NCI-H748 (cell line): Measurements from ENCODE around the gene TSPAN4.

ENCODE experiments used
- DNase-seq: peaks from one replicate; lab custom pipeline; 2025; ENCODE audit not compliant: unreplicated experiment; lab: John Stamatoyannopoulos, UW

The TSPAN4 gene

DNA sequence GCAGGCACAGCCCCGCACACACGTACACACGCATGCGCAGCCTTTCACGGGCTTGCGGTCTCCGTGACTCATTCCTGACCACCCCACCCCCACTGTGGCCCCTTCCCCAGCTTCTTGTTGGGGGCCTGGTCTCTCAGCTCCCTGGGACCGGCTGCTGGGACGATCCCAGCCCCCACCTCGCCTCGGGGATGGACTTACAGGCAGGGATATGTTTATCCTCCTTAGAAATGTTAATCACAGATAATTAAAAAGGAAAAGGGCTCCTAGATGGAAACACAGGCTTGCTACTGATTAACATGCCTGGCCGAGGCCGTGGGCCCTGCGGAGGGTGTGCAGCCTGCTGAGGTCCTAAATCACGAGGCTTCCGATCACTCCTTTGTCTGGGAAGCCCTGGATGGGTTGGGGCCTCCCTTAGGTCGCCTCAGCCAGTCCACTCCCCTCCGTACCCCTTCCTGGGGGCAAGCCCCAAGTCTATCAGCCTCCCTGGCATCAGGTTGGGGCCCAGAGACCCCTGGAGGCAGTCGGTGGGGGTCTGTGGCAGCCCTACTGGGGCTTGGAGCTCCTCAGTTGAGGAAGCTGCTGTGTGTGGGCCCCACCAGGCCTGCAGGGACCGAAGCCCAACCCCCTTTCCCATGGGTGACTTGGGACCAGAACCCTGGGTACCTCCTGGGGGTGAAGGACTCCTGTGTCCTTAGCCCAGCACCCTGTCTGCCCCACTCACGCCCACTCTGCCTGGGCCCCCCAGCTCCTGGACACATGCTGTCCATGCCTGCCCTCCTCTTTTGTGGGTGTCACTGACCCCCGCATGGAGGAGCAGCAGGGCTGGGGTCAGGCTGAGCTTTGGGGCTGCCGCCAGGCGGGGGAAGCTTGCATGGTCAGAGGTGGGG is 20.6 kb downstream of the TSPAN4 start:
- no peak for DNase-seq

GRCh38 chr11:863910-864827 is 21.5 kb downstream of the TSPAN4 start:
- no peak for DNase-seq

DNA sequence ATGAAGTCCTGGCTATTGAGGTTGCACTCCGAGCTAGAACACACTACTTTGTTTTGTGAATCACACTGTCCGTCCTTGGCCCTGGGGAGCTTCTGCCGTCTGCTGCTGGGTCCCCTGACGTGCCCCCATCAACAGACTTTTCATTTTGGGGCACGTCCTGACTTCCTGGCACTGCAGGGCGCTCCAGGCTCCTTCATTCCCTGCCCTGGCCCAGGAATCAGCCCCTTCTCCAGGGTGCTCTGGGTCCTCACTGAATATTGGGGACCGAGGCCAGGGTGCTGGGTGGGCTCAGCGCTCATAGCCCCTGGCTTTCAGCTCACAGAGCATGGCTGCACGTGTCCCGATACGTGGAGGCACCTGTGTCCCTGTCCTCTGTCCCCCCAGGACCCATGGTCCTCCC is 22.2 kb downstream of the TSPAN4 start:
- DNase-seq: no peak

- no peak for DNase-seq
These were observed 23.1 kb downstream of the TSPAN4 start for GRCh38 chr11:865462-866430.

- DNase-seq: no peak
These were observed 23.8 kb downstream of the TSPAN4 start for GRCh38 chr11:866481-866880.

- no peak for DNase-seq
These were observed 25.3 kb downstream of the TSPAN4 start for GRCh38 chr11:867856-868358.

- no peak for DNase-seq
These were observed 25.7 kb downstream of the TSPAN4 start for GRCh38 chr11:868394-868793.

- no peak for DNase-seq
These were observed 26.1 kb downstream of the TSPAN4 start for GRCh38 chr11:868802-869201.

DNA sequence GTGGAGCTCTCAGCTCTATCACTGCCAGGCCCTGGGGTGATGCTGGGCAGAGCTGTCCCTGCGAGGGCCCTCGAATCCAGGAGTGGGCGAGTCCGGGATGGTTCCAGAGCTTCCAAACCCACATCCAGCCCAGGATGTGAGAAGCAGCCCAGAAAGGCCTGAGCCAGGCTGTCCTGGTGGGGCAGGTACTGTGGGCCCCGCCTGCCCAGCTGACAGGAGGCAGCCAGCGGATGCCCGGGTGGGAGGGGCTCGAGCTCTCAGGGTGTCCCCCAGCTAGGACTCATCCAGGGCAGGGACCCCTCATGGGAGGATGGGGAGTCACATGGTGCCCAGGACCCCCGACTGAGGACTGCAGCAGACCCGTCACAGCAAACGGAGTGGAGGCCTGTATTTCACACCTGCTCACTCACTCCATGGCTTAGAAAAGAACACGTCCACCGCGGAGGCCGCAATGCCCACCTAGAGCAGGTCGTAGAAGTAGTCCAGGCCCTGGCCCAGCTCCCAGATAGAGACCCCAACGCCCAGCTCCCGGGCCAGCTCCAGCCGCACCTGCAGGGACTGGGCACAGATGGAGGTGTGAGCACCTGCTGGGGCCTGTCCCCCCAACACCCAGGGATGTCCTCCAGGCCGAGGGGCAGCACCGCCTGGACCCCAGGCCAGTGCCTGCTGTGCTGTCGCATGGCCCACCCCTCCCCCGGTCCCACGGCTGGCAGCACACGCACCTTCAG is 26.9 kb downstream of the TSPAN4 start:
- DNase-seq: no peak

- DNase-seq: no peak
These were observed 27.4 kb downstream of the TSPAN4 start for GRCh38 chr11:870127-870413.

DNA sequence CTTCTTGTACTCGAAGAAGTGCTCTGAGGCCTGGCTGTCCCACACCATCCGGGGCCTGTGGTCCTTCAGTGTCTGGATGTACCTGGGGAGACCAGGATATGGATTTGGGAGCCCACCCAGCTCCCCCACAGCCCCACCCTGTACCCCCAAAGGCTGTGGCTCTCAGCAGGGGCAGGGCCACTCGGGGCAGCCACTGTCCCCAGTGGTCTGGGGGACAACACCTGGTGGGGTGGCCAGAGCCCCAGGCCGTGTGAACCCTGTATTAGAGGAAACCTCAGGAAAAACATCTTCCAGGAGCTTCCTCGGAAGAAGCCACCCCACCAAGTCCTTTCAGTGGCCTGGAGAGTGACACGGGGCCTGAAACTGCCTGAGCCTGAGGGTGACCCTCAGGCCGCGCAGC is 27.8 kb downstream of the TSPAN4 start:
- no peak for DNase-seq

GRCh38 chr11:871472-871871 is 28.8 kb downstream of the TSPAN4 start:
- no peak for DNase-seq

DNA sequence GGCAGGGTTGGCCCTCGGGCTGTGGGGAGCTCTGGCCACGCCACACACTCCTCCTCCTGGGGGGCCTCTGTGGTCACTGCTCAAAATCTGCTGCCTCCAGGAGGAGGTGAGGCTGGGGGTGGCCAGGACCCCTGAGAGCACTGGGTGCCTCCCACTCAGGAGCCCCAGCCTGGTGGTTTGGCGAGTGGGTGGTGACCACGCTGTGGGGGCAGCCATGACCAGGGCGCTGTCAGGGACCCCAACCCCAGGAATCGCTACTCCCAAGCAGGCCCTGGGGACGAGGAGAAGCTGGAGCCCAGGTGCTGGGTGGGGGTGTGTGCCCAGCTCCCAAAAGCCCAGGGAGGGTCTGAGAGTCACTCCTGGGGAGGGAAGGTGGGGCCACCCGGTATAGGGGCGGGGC is 30.1 kb downstream of the TSPAN4 start:
- DNase-seq: no peak

DNA sequence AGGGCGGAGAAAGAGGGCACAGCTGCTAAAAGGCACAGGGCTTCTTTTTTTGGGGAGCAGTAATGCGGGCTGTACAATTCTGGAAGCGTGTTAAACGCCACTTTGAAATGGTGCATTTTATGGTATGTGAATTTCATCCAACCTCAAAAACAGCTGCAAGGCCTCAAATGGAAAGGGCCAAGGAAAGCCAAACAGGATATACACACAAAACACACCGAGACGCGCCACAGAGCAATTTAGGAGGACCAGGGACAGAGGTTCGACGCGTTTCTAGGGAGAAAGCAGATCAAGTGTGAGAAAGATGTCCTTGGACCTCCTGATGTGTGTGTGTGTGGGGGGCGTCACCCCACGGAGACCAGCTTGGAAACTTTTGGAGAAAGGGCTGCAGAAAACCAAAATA is 31.1 kb downstream of the TSPAN4 start:
- no peak for DNase-seq

GRCh38 chr11:875203-875602 is 32.6 kb downstream of the TSPAN4 start:
- DNase-seq: no peak

DNA sequence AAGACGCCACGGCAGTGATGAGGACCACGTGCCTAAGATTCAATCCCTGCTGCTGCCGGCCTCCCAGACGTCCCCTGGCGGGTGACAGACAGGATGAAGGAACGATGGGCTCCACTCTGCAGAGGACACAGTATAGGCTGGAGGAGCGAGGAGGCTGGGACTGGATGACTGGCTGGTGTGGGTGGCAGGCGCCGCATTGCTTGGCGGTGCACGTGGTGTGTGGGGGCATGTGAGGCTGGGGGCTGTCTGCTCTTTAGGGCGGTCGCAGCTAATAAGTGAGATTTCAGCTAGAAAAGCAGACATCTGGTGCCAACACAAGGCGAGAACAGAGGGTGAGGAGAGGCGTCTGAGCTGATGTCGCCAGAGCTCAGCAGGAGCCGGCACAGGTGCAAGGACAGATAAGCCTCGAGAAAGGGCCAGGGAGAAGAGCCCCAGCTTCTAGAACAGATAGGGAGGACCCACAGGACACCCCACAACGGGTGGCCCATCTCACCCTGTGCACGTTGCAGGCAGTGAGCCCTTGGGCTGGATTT is 33.2 kb downstream of the TSPAN4 start:
- no peak for DNase-seq

DNA sequence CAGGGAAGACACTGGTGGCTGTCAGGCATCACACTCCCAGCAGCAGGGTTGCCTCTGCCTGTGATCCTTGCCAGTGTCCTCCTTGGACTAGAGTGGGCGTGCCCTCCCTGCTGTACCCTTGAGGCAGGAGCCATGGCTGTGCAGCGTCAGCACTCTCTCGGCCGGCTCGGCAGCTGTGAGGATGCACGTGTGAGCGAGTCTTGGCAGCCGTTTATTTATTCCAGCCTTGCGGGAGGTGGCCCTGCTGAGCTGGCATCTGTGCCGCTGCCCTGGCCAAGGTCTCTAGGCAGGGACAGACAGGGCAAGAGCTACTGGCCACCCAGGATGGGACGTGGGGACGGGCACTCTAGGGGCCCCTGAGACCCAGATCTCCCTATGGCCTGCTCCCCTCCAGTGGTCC is 33.9 kb downstream of the TSPAN4 start:
- no peak for DNase-seq

GRCh38 chr11:877565-877964 is 34.9 kb downstream of the TSPAN4 start:
- no peak for DNase-seq

DNA sequence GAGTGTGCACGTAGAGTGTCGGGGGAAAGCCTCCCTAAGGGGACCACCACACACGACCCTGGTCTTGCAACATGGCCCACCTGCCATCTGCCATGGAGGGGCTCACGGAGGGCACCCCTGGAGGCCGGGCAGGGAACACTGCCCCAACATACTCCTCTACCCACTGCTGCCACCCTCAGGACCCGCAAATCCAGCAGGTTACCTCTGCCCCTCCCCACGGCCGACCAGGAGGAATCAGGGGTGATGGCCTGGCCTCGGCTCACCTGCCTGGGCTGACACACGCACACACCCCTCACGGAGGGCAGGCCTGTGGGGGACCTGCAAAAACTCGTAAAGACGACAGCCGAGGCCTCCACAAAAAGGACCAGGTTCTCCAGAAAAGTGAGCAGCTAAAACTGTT is 37.8 kb downstream of the TSPAN4 start:
- no peak for DNase-seq

DNA sequence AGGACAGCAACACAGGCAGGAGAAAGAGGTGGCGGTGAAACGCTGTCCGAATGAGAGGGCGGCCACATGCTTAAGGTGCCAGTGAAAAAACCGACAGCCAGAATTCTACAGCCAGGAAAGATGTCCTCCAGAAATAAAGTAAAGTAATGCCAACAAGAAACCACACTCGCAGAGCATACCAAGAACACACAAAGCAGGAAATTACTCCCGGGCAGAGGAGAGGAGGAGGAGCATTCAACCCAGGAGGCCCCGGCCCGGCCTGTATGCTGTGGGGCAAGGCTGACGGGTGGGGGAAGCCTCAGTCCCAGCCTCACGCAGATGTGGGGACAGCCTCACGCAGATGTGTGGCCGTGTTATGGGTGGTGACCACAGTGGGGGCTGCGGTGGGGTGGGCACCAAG is 39.9 kb downstream of the TSPAN4 start:
- no peak for DNase-seq
